Liver (tissue), 9 donors: ENCODE results near the gene CCDC167. TPM values are rescaled to one million over a fixed set of nuclear protein-coding genes. Genes with fewer than 3 reads are reported as not detected.

Experiments used
- DNase-seq: peaks from one replicate; pipeline ENCODE4 v3.0.0-alpha.2; 2017; ENCODE audit warnings: low spot score
- H3K27ac ChIP-seq, 2 donors: one replicate each; pipeline ENCODE4 v1.7.0; 2013; ENCODE audit warnings: inconsistent platforms in 2 of 2, low read length in 2 of 2, control low read depth in 1 of 2, low read depth in 1 of 2, mild to moderate bottlenecking in 1 of 2
- H3K27me3 ChIP-seq, 4 donors: one replicate each; pipeline versions ENCODE4 v1.6.1 to v1.7.0; 2013; ENCODE audit warnings: low read length in 3 of 4, inconsistent platforms in 1 of 4, mild to moderate bottlenecking in 1 of 4, moderate library complexity in 1 of 4; ENCODE audit not compliant: control insufficient read depth in 4 of 4, insufficient read depth in 4 of 4
- H3K36me3 ChIP-seq, 4 donors: one replicate each; pipeline versions ENCODE4 v1.6.1 to v1.7.0; 2013; ENCODE audit warnings: low read length in 3 of 4, mild to moderate bottlenecking in 3 of 4, low read depth in 1 of 4, moderate library complexity in 1 of 4; ENCODE audit not compliant: control insufficient read depth in 4 of 4, insufficient read depth in 3 of 4
- H3K4me1 ChIP-seq, 4 donors: one replicate each; pipeline versions ENCODE4 v1.6.1 to v1.7.0; 2013; ENCODE audit warnings: low read length in 3 of 4, mild to moderate bottlenecking in 3 of 4, moderate library complexity in 1 of 4; ENCODE audit not compliant: control insufficient read depth in 4 of 4, insufficient read depth in 4 of 4
- H3K4me3 ChIP-seq, 3 donors: one replicate each; pipeline versions ENCODE4 v1.6.1 to v1.7.0; 2013; ENCODE audit warnings: low read length in 3 of 3, control low read depth in 1 of 3, low read depth in 1 of 3, mild to moderate bottlenecking in 1 of 3
- H3K9ac ChIP-seq, 2 donors: one replicate each; pipeline ENCODE4 v1.7.0; 2013; ENCODE audit warnings: low read length in 2 of 2, mild to moderate bottlenecking in 2 of 2, moderate library complexity in 2 of 2, control low read depth in 1 of 2, low read depth in 1 of 2
- H3K9me3 ChIP-seq, 4 donors: one replicate each; pipeline versions ENCODE4 v1.6.1 to v1.7.0; 2013; ENCODE audit warnings: low read length in 3 of 4; ENCODE audit not compliant: control insufficient read depth in 4 of 4
- ATF3 ChIP-seq: IDR thresholded peaks from 2 replicates; pipeline ENCODE4 v1.6.1; 2016; ENCODE audit warnings: antibody characterized with exemption
- CTCF ChIP-seq: fragments of 150-350 bp; IDR thresholded peaks from 2 replicates; pipeline ENCODE4 v1.5.1; 2017; ENCODE audit warnings: improper control_type of control experiment, low read depth, low read length; ENCODE audit not compliant: missing input control
- EGR1 ChIP-seq, 2 donors: IDR thresholded peaks; 2 replicates each; pipeline ENCODE4 v1.6.1; 2016 to 2018; ENCODE audit warnings: antibody characterized with exemption in 2 of 2, low read depth in 2 of 2
- FOXA1 ChIP-seq: IDR thresholded peaks from 2 replicates; pipeline ENCODE4 v1.6.1; 2016; ENCODE audit warnings: antibody characterized with exemption
- FOXA2 ChIP-seq: IDR thresholded peaks from 2 replicates; pipeline ENCODE4 v1.6.1; 2016; ENCODE audit warnings: antibody characterized with exemption
- GABPA ChIP-seq, 2 donors: IDR thresholded peaks in 1 of 2; conservative IDR thresholded peaks in 1 of 2; 2 replicates each; pipeline ENCODE4 v1.6.1; 2016; ENCODE audit warnings: antibody characterized with exemption in 2 of 2, mild to moderate bottlenecking in 1 of 2, moderate library complexity in 1 of 2
- HNF4A ChIP-seq, 2 donors: conservative IDR thresholded peaks; 2 replicates each; pipeline ENCODE4 v1.6.1; 2016; ENCODE audit warnings: antibody characterized with exemption in 2 of 2, mild to moderate bottlenecking in 2 of 2
- HNF4G ChIP-seq: IDR thresholded peaks from 2 replicates; pipeline ENCODE4 v1.6.1; 2016; ENCODE audit warnings: antibody characterized with exemption
- JUND ChIP-seq, 2 donors: IDR thresholded peaks; 2 replicates each; pipeline ENCODE4 v1.6.1; 2016; ENCODE audit warnings: antibody characterized with exemption in 2 of 2
- MAX ChIP-seq: IDR thresholded peaks from 2 replicates; pipeline ENCODE4 v1.6.1; 2016; ENCODE audit warnings: antibody characterized with exemption
- NR2F2 ChIP-seq: IDR thresholded peaks from 2 replicates; pipeline ENCODE4 v1.6.1; 2016; ENCODE audit warnings: antibody characterized with exemption
- RAD21 ChIP-seq, 2 donors: IDR thresholded peaks; 2 replicates each; pipeline ENCODE4 v1.6.1; 2016; ENCODE audit warnings: antibody characterized with exemption in 2 of 2, mild to moderate bottlenecking in 2 of 2
- REST ChIP-seq: IDR thresholded peaks from 2 replicates; pipeline ENCODE4 v1.6.1; 2016; ENCODE audit warnings: antibody characterized with exemption, mild to moderate bottlenecking
- RXRA ChIP-seq, 2 donors: IDR thresholded peaks; 2 replicates each; pipeline ENCODE4 v1.6.1; 2017 to 2018; ENCODE audit warnings: antibody characterized with exemption in 2 of 2, mild to moderate bottlenecking in 1 of 2
- SP1 ChIP-seq: IDR thresholded peaks from 2 replicates; pipeline ENCODE4 v1.6.1; 2018; ENCODE audit warnings: antibody characterized with exemption, mild to moderate bottlenecking
- TAF1 ChIP-seq: conservative IDR thresholded peaks from 2 replicates; pipeline ENCODE4 v1.6.1; 2016; ENCODE audit warnings: antibody characterized with exemption, mild to moderate bottlenecking
- YY1 ChIP-seq: IDR thresholded peaks from 2 replicates; pipeline ENCODE4 v1.6.1; 2016; ENCODE audit warnings: antibody characterized with exemption, mild to moderate bottlenecking
- ZBTB33 ChIP-seq: IDR thresholded peaks from 2 replicates; pipeline ENCODE4 v1.6.1; 2016; ENCODE audit warnings: antibody characterized with exemption
- WGBS: extraction: QIAGEN DNeasy Blood & Tissue Kit; methylation state at CpG from one replicate; pipeline ENCODE4 v1.1.7; 2013; 5-methylcytosine and 5-hydroxymethylcytosine counted together
- polyA plus RNA-seq, 2 donors: library from polyadenylated mRNA; stranded (reverse) in 1 of 2; unstranded in 1 of 2; fragments of 200-250 nt in 1 of 2; fragments of >200 nt in 1 of 2; fragmentation: Nextera tagmentation in 1 of 2; extraction: Ambion mirVana in 1 of 2; gene quantifications; one replicate each; pipeline versions ENCODE4 v1.2.1 to v1.2.3, GENCODE V29; 2013 to 2015
- total RNA-seq, 2 donors: library from RNA; depleted of rRNA; stranded (reverse); fragments of >200 nt; gene quantifications; one replicate each; pipeline ENCODE4 v1.2.3, GENCODE V29; 2014
- donor health status: healthy.
- donor health status: healthy.
- donor health status: healthy.
- donor health status: healthy.
- donor health status: healthy.

The CCDC167 gene
- total and polyA plus RNA-seq, 4 donors = 14.1 to 54.8 (median 42.7) TPM

- Histone ChIP-seq H3K9me3 (no peaks in the 10 kb centered on the region), H3K4me1 (peaks cover 0 to 16% (median 5%) of the 10 kb centered on the region in 4 donors), H3K27ac (no peak overlapping the region), H3K27me3 (no peaks in the 10 kb centered on the region), H3K4me3 (no peak overlapping the region), H3K9ac (no peak overlapping the region), H3K36me3 (no peaks in the 10 kb centered on the region)
- 75% methylated on average over 7 of the region's 7 CpGs for WGBS
- DNase-seq = no peak
- no peak for TF ChIP-seq ATF3
- no peak for TF ChIP-seq NR2F2
- TF ChIP-seq SP1 = no peak
- no peak for TF ChIP-seq HNF4A (conservative IDR thresholded peaks at IDR 0.05)
- TF ChIP-seq JUND (IDR thresholded peaks at IDR 0.05) = no peak
- TF ChIP-seq MAX = no peak
- TF ChIP-seq YY1 = no peak
- TF ChIP-seq HNF4G = no peak
- TF ChIP-seq EGR1 (IDR thresholded peaks at IDR 0.05; ENCODE audit: low read depth in 2 of 2) = no peak
- no peak for TF ChIP-seq REST
- no peak for TF ChIP-seq FOXA1
- no peak for TF ChIP-seq TAF1
- TF ChIP-seq RAD21 (IDR thresholded peaks at IDR 0.05) = no peak
- TF ChIP-seq ZBTB33 = no peak
- no peak for TF ChIP-seq RXRA (IDR thresholded peaks at IDR 0.05)
- no peak for TF ChIP-seq FOXA2
- TF ChIP-seq CTCF = no peak
- TF ChIP-seq GABPA (IDR thresholded peaks at IDR 0.05 in 1 of 2, conservative IDR thresholded peaks at IDR 0.05 in 1 of 2) = no peak
These were observed 3.7 kb upstream of the CCDC167 start for GRCh38 chr6:37503309-37503965.
